Tibial nerve (tissue), 4 donors: ENCODE data around the gene MAPKAP1. TPM values are rescaled to one million over a fixed set of nuclear protein-coding genes. Genes with fewer than 3 reads are reported as not detected.

Source experiments
- DNase-seq, 2 donors: peaks; one replicate each; pipeline ENCODE4 v3.0.0-alpha.2; 2019; ENCODE audit warnings: low spot score in 2 of 2
- H3K27ac ChIP-seq, 4 donors: fragments of 200-600 bp; sonication (generic) in 3 of 4; one replicate each; pipeline ENCODE4 v1.5.1; 2017 to 2019; ENCODE audit warnings: mild to moderate bottlenecking in 1 of 4
- H3K27me3 ChIP-seq, 2 donors: fragments of 200-600 bp; sonication (generic) in 1 of 2; one replicate each; pipeline versions ENCODE4 v1.5.1 to v1.6.0; 2017 to 2019
- H3K36me3 ChIP-seq, 3 donors: fragments of 200-600 bp; sonication (generic); one replicate each; pipeline ENCODE4 v1.5.1; 2018 to 2019
- H3K4me1 ChIP-seq, 4 donors: fragments of 200-600 bp; sonication (generic) in 3 of 4; one replicate each; pipeline ENCODE4 v1.5.1; 2017 to 2019
- H3K4me3 ChIP-seq, 4 donors: fragments of 200-600 bp; sonication (generic) in 3 of 4; one replicate each; pipeline ENCODE4 v1.5.1; 2017 to 2019; ENCODE audit warnings: mild to moderate bottlenecking in 1 of 4, moderate library complexity in 1 of 4
- H3K9me3 ChIP-seq, 4 donors: fragments of 200-600 bp; sonication (generic) in 3 of 4; one replicate each; pipeline ENCODE4 v1.5.1; 2017 to 2019
- EP300 ChIP-seq, 2 donors: sonication (generic); formaldehyde crosslinking; IDR thresholded peaks; one replicate each; pipeline ENCODE4 v1.6.1; 2017; ENCODE audit warnings: antibody characterized with exemption in 2 of 2, mild to moderate bottlenecking in 1 of 2
- POLR2A ChIP-seq, 2 donors: fragments of 450-650 bp; IDR thresholded peaks; one replicate each; pipeline ENCODE4 v1.6.1; 2017; ENCODE audit warnings: antibody characterized with exemption in 2 of 2, mild to moderate bottlenecking in 2 of 2, moderate library complexity in 2 of 2
- WGBS, 2 donors: methylation state at CpG; one replicate each; pipeline ENCODE4 v1.1.5; 2018; 5-methylcytosine and 5-hydroxymethylcytosine counted together
- total RNA-seq, 4 donors: library from RNA; depleted of rRNA; stranded (reverse); fragments of >200 nt; gene quantifications; one replicate each; pipeline ENCODE4 v1.1.0, GENCODE V29; 2016
- TF ChIP-seq, protein P1 (sequence below), 5 experiments: fragments of 200-600 bp in 3 of 5; fragments of 450-650 bp in 2 of 5; sonication (generic) in 3 of 5; IDR thresholded peaks; one replicate each; pipeline ENCODE4 v1.5.1; 2016 to 2019; ENCODE audit warnings: antibody characterized with exemption in 5 of 5, mild to moderate bottlenecking in 3 of 5, moderate library complexity in 2 of 5

Gene MAPKAP1
- total RNA-seq, 4 donors from 2014 or later: 61.4 to 111 (median 92.7) TPM

DNA sequence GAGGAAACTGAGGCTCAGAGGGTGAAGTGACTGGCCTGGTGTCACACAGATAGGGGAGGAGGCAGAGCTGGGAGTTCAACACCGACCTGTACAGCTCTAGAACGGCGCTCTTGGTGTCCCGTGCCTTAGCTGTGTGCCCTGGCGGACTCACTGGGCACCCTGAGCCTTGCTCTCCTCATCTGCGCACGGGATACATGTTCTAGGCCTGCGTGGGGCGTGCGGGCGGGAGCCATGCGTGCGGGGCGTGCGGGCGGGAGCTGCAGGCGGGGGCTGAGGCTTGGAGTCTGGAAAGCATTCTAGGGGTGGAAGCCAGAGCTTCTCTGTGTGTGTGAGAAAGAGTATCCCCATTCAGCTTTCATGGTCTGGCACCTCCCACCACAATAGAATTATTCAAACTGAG is 280.1 kb downstream of the MAPKAP1 start:
- H3K36me3 ChIP-seq: no peaks in the 10 kb centered on the region
- no peaks in the 10 kb centered on the region for H3K27me3 ChIP-seq
- no peak overlapping the region for H3K27ac ChIP-seq
- H3K4me1 ChIP-seq: peaks cover 0 to 7% (median 3%) of the 10 kb centered on the region in 4 donors
- WGBS, 2 donors: 57 to 72% methylated on average over 17 of the region's 17 CpGs
- TF ChIP-seq POLR2A (IDR thresholded peaks at IDR 0.05) (no peak), EP300 (IDR thresholded peaks at IDR 0.05) (no peak)
- TF ChIP-seq, protein P1, sequence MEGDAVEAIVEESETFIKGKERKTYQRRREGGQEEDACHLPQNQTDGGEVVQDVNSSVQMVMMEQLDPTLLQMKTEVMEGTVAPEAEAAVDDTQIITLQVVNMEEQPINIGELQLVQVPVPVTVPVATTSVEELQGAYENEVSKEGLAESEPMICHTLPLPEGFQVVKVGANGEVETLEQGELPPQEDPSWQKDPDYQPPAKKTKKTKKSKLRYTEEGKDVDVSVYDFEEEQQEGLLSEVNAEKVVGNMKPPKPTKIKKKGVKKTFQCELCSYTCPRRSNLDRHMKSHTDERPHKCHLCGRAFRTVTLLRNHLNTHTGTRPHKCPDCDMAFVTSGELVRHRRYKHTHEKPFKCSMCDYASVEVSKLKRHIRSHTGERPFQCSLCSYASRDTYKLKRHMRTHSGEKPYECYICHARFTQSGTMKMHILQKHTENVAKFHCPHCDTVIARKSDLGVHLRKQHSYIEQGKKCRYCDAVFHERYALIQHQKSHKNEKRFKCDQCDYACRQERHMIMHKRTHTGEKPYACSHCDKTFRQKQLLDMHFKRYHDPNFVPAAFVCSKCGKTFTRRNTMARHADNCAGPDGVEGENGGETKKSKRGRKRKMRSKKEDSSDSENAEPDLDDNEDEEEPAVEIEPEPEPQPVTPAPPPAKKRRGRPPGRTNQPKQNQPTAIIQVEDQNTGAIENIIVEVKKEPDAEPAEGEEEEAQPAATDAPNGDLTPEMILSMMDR (IDR thresholded peaks at IDR 0.05): no peak
- no peak for DNase-seq
- H3K4me3 ChIP-seq: no peak overlapping the region
- H3K9me3 ChIP-seq: no peaks in the 10 kb centered on the region

DNA sequence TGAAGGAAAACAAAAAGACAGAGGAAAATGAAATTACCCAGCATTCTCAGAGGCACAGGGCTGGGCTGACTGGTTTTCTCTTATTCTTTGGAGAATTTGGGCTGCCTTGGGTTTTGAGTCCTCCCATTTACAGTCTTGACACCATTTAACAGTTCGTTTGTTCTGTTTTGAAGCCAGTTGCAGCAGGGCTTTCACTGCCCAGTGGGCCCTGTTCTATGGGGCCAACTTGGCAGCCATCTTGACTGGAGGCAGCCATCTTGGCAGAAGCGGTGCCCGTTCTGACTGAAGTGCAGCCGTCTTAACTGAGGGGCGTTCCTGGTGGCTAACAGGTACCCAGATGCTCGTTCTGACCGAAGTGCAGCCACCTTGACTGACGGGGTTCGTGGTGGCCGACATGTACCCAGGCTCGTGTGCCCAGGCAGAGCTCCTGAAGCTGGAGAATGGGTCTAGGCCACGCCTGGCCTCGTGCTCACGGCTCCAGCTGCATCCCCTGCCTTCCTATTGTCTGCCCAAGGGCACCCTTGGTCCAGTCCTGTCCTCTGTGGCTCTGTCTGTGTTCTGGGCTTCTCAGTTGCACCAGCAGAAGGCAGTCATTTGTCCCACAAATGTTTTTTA is 281.0 kb downstream of the MAPKAP1 start:
- Histone ChIP-seq H3K27me3 (no peaks in the 10 kb centered on the region), H3K4me1 (peaks cover 0 to 7% (median 3%) of the 10 kb centered on the region in 4 donors), H3K4me3 (no peak overlapping the region), H3K36me3 (no peaks in the 10 kb centered on the region), H3K9me3 (no peaks in the 10 kb centered on the region), H3K27ac (no peak overlapping the region)
- WGBS, 2 donors: 94 to 95% methylated on average over 13 to 14 of the region's 14 CpGs
- TF ChIP-seq, protein P1 (IDR thresholded peaks at IDR 0.05): no peak
- TF ChIP-seq EP300 (IDR thresholded peaks at IDR 0.05): no peak
- DNase-seq: no peak

DNA sequence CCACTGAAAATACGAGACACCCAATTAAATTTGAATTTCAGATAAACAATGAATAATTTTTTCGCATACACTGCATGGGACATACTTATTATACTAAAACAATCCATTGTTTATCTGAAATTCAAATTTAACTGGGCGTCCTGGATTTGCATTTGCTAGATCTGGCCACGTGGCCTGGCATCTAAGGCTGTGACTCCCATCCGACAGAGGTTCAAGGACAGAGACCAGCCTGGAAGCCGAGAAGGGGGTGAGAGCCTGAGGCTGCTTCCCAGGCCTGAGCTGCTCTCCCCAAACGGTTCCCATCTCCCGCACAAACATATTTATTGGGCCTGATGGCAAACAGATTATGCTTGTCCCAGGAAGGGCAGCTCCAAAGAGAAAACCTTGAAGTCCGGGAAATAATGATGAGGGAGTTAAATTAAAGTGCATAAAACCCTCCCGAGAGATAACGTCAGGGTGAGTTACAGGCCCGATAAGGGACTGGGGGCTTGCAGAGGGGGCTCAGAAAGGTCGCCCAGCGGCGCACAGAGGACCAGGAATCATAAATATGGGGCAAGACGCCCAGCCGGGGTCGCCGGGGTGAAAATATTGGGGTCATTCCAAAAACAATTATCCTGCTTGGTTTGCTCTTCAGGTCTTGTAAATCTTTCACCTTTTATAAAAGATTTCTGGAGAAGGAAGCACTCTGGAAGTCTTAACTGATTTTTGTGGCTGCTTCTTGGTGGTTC is 281.7 kb downstream of the MAPKAP1 start:
- Histone ChIP-seq H3K4me1 (peaks cover 0 to 7% (median 3%) of the 10 kb centered on the region in 4 donors), H3K9me3 (no peaks in the 10 kb centered on the region), H3K27ac (no peak overlapping the region), H3K4me3 (no peak overlapping the region), H3K27me3 (no peaks in the 10 kb centered on the region), H3K36me3 (no peaks in the 10 kb centered on the region)
- 50 to 53% methylated on average over 19 of the region's 19 CpGs for WGBS, 2 donors
- DNase-seq: no peak
- TF ChIP-seq, protein P1 (IDR thresholded peaks at IDR 0.05): no peak
- TF ChIP-seq EP300 (IDR thresholded peaks at IDR 0.05) (no peak), POLR2A (IDR thresholded peaks at IDR 0.05) (no peak)

DNA sequence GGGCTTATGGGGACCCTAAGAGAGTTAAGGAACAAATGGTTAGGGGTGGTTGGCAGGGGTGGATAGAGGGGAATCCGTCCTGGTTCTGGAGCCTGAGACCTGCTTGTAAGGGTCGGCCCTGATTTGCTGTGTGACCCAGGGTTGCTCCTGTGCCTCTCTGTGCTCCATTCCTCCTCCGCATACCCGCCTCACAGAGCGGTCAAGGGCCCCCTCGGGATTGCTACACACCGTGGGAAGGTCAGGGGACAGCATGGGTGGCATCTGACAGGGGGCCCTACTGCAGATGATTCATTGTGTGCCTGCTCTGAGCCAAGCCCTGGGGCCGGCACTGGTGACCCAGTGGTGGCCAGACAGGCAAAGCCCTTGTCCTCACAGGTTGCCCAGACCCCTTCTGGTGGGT is 283.0 kb downstream of the MAPKAP1 start:
- no peaks in the 10 kb centered on the region for H3K27me3 ChIP-seq
- H3K36me3 ChIP-seq: no peaks in the 10 kb centered on the region
- H3K9me3 ChIP-seq: no peaks in the 10 kb centered on the region
- TF ChIP-seq EP300 (IDR thresholded peaks at IDR 0.05) (no peak), POLR2A (IDR thresholded peaks at IDR 0.05) (no peak)
- TF ChIP-seq, protein P1 (IDR thresholded peaks at IDR 0.05): no peak
- WGBS, 2 donors: 67 to 76% methylated on average over 8 of the region's 8 CpGs
- H3K4me3 ChIP-seq: no peak overlapping the region
- no peak for DNase-seq
- H3K4me1 ChIP-seq: peaks cover 0 to 7% (median 3%) of the 10 kb centered on the region in 4 donors
- H3K27ac ChIP-seq: no peak overlapping the region

DNA sequence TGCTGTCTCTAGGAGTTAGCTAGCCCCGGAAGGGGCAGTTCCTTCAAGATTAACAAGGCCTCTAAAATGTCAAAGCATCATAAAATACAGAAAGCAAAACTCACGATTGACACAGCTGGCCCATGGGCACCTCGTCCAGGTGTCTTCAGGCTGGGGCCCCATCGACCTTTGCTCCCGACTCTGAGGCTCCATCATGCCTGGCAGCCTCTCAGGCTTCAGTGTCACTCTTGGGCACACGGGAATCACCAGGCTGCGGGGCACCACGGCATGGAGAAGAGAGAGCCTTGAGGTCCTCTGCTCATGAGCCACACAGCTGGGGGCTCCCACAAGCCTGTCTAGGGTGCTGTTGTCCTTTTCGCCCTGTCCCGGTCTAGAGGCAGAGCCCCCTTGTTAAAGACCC is 284.2 kb downstream of the MAPKAP1 start:
- Histone ChIP-seq H3K27ac (no peak overlapping the region), H3K36me3 (no peaks in the 10 kb centered on the region), H3K27me3 (no peaks in the 10 kb centered on the region), H3K9me3 (no peaks in the 10 kb centered on the region), H3K4me3 (no peak overlapping the region), H3K4me1 (peaks cover 0 to 7% (median 3%) of the 10 kb centered on the region in 4 donors)
- TF ChIP-seq, protein P1 (IDR thresholded peaks at IDR 0.05): no peak
- TF ChIP-seq POLR2A (IDR thresholded peaks at IDR 0.05) (no peak), EP300 (IDR thresholded peaks at IDR 0.05) (no peak)
- no peak for DNase-seq
- WGBS, 2 donors: 84 to 90% methylated on average over 10 of the region's 10 CpGs
